ENCODE results near the gene ARHGAP10. TPM values are rescaled to one million over a fixed set of nuclear protein-coding genes. Genes with fewer than 3 reads are reported as not detected.

ARHGAP10 gene
- total RNA-seq, 6 experiments from 2014 or later = 5.5 to 13.3 (median 10.4) TPM

DNA sequence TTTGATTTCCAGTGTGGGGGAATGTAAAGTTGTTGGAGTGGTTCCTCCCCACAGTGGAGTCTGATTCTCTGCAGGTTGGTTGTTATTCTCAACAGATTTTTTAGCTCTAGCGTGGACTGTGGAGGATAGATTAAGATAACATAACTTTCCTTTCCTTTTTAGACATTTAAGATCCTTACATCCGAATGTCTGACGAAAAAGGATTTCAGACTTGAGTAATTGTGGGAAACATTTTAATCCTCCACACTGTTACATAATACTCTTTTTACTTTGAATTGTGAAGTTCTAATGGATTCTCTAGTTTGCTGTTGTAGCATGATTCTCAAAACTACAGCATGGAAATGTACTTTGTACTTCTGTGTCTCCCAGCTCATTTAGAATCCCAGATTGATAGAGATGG, 107.8 kb downstream of the ARHGAP10 start:
- ATAC-seq = no peak
- Histone ChIP-seq H3K9me3 (no peaks in the 10 kb centered on the region), H3K4me1 (no peaks in the 10 kb centered on the region), H3K27ac (no peak overlapping the region), H3K27me3 (no peaks in the 10 kb centered on the region), H3K4me3 (no peak overlapping the region), H3K36me3 (no peaks in the 10 kb centered on the region)
- 88% methylated on average over 3 of the region's 3 CpGs for WGBS (ENCODE audit: insufficient coverage, low coverage, low lambda C conversion rate, missing lambda C conversion rate)
- DNase-seq = no peak
- TF ChIP-seq, protein P1, sequence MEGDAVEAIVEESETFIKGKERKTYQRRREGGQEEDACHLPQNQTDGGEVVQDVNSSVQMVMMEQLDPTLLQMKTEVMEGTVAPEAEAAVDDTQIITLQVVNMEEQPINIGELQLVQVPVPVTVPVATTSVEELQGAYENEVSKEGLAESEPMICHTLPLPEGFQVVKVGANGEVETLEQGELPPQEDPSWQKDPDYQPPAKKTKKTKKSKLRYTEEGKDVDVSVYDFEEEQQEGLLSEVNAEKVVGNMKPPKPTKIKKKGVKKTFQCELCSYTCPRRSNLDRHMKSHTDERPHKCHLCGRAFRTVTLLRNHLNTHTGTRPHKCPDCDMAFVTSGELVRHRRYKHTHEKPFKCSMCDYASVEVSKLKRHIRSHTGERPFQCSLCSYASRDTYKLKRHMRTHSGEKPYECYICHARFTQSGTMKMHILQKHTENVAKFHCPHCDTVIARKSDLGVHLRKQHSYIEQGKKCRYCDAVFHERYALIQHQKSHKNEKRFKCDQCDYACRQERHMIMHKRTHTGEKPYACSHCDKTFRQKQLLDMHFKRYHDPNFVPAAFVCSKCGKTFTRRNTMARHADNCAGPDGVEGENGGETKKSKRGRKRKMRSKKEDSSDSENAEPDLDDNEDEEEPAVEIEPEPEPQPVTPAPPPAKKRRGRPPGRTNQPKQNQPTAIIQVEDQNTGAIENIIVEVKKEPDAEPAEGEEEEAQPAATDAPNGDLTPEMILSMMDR (IDR thresholded peaks at IDR 0.05) = no peak
- TF ChIP-seq POLR2A (IDR thresholded peaks at IDR 0.05) = no peak
- intact Hi-C loops (cut with DNase I) = no loop called here

DNA sequence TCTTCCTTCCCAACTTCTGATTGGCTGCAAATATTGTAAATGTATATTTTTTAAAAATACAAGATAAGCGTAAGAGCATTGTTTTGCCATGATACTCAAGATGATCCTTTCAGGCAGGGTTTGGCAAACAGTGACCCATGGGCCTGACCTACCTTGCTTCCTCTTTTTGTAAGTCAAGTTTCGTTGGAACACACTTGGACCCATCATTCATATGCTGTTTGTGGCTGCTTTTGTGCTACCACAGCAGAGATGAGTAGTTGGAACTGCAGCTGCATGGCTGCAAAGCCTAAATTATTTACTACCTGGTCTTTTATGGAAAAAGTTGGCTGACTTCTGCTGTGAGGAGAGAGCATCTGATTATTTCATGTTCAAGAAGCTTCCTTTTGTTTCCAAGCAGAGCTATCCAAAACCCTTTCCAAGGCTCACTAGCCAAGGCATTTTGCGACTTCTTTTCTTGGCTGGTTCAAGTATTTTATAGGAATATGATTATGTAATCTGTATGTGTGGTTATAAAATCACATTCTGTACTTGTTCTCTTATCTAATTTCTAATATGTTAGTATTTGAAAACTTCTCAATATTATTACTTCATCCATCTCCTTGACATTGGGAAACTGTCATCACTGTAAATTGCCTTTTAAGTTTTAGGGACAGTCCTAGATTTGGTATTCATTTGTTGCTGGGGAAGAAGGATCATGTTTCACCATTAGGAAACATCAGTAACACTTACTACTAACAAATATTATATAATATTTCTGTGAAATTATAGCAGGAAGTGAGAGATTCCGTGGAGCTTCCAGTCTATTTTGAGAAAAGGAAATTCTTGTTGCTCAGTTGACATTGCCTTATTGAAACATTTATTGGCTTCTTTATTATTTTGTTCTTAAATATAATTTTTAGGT, 109.2 kb downstream of the ARHGAP10 start:
- intact Hi-C loops (cut with DNase I) = no loop called here
- H3K27me3 ChIP-seq = no peaks in the 10 kb centered on the region
- DNase-seq = no peak
- ATAC-seq = no peak
- H3K27ac ChIP-seq = no peak overlapping the region
- 62% methylated on average over 4 of the region's 4 CpGs for WGBS (ENCODE audit: insufficient coverage, low coverage, low lambda C conversion rate, missing lambda C conversion rate)
- no peak overlapping the region for H3K4me3 ChIP-seq
- no peaks in the 10 kb centered on the region for H3K36me3 ChIP-seq
- H3K9me3 ChIP-seq = no peaks in the 10 kb centered on the region
- no peaks in the 10 kb centered on the region for H3K4me1 ChIP-seq
- TF ChIP-seq, protein P1 (IDR thresholded peaks at IDR 0.05) = no peak
- TF ChIP-seq POLR2A (IDR thresholded peaks at IDR 0.05) = no peak

DNA sequence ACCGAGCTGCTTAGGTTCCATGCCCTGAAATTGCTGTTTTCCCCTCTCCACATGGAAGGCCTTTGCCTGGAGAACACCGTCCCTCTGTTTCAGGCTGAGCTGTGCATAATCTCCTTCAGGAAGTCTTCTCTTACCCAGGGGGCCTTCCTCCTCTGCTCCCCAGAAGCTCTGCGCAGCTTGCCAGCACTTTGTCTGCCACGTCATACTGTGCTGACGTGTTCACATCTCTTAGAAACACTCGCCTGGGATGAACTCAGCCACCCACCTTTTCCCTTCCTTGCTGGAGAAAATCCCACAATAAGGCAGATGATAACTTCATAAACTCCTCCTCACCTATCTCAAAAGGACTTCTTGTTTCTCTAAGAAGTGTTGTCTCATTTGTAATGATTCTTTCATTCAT, 110.7 kb downstream of the ARHGAP10 start:
- intact Hi-C loops (cut with DNase I) = no loop called here
- TF ChIP-seq, protein P1 (IDR thresholded peaks at IDR 0.05) = no peak
- TF ChIP-seq POLR2A (IDR thresholded peaks at IDR 0.05) = no peak
- Histone ChIP-seq H3K27me3 (no peaks in the 10 kb centered on the region), H3K4me3 (no peak overlapping the region), H3K4me1 (no peaks in the 10 kb centered on the region), H3K9me3 (no peaks in the 10 kb centered on the region), H3K36me3 (no peaks in the 10 kb centered on the region), H3K27ac (no peak overlapping the region)
- 89% methylated on average over 4 of the region's 6 CpGs for WGBS (ENCODE audit: insufficient coverage, low coverage, low lambda C conversion rate, missing lambda C conversion rate)
- ATAC-seq = no peak
- no peak for DNase-seq

DNA sequence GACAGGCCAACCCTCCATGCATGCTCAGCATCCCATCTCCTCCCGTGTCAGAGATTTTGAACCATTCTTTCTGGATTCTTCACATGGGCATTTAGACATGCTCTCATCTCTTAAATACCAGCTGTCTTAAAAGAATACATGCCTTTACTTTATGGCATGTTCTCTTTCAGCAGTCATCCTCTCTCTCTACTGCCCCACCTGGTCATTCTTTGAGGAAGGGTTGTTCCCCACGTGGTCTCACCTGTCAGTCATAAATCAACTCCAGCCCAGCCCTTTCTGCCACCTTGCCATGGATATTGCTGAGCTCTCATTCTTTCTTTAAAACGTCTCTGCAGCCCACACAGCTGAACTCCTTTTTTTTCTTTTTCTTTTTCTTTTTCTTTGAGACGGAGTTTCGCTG, 111.3 kb downstream of the ARHGAP10 start:
- Histone ChIP-seq H3K4me3 (no peak overlapping the region), H3K27ac (no peak overlapping the region), H3K36me3 (no peaks in the 10 kb centered on the region), H3K27me3 (no peaks in the 10 kb centered on the region), H3K4me1 (no peaks in the 10 kb centered on the region), H3K9me3 (no peaks in the 10 kb centered on the region)
- 55% methylated on average over 5 of the region's 5 CpGs for WGBS (ENCODE audit: insufficient coverage, low coverage, low lambda C conversion rate, missing lambda C conversion rate)
- intact Hi-C loops (cut with DNase I) = no loop called here
- DNase-seq (no peak), ATAC-seq (no peak)
- no peak for TF ChIP-seq POLR2A (IDR thresholded peaks at IDR 0.05)
- TF ChIP-seq, protein P1 (IDR thresholded peaks at IDR 0.05) = no peak

Data from right lobe of liver (tissue), 6 donors.